Left ventricle myocardium inferior (tissue), 1 donor: ENCODE measurements around the gene SELENOM. TPM values are rescaled to one million over a fixed set of nuclear protein-coding genes. Genes with fewer than 3 reads are reported as not detected.
A peak's percentile ranks its signal among the peaks of the same experiment; 100 is the strongest.

ENCODE experiments used
- DNase-seq: peaks from one replicate; pipeline ENCODE4 v3.0.0-alpha.2; 2020
- H3K27ac ChIP-seq: fragments of 200-600 bp; replicated peaks from 2 replicates; pipeline ENCODE4 v1.8.0; 2021
- H3K27me3 ChIP-seq: fragments of 200-600 bp; 2 replicates; pipeline ENCODE4 v1.8.0; 2021; ENCODE audit warnings: low read depth
- H3K36me3 ChIP-seq: fragments of 200-600 bp; 2 replicates; pipeline ENCODE4 v1.8.0; 2021
- H3K4me1 ChIP-seq: fragments of 200-600 bp; 2 replicates; pipeline ENCODE4 v1.8.0; 2021
- H3K4me3 ChIP-seq: fragments of 200-600 bp; 2 replicates; pipeline ENCODE4 v1.8.0; 2021; ENCODE audit warnings: mild to moderate bottlenecking, moderate library complexity
- H3K9me3 ChIP-seq: fragments of 200-600 bp; replicated peaks from 2 replicates; pipeline ENCODE4 v1.8.0; 2021
- CTCF ChIP-seq: fragments of 200-600 bp; IDR thresholded peaks from 2 replicates; pipeline ENCODE4 v1.8.0; 2021; ENCODE audit warnings: antibody characterized with exemption, mild to moderate bottlenecking, borderline replicate concordance
- intact Hi-C: fragments of 100-400 bp; cut with micrococcal nuclease; formaldehyde crosslinking; loops from one replicate; pipeline ENCODE4 v1.11.0; 2022
- total RNA-seq: library from RNA; stranded (reverse); fragmentation: NEBNext Ultra II Directional; extraction: Animal tissue kit (Norgen Biotek cat#: 25700); gene quantifications from one replicate; pipeline ENCODE4 v1.2.1, GENCODE V29; 2021
- donor health status: DM: no; HTN: yes; CAD: no; lungs with severe emphysema.

Gene SELENOM
- total RNA-seq, 1 donor from 2014 or later = 51.5 TPM

- H3K9me3 ChIP-seq = no peaks in the 10 kb centered on the region
- TF ChIP-seq CTCF = no peak
- intact Hi-C loops = loop anchor here (5.0 kb wide), 1 partner anchor 140 kb away; no protein-coding TSS in a partner anchor
- peaks cover 87% of the 10 kb centered on the region for H3K4me1 ChIP-seq
- peak overlapping the region; percentile 95 for H3K27ac ChIP-seq
- peaks cover 58% of the 10 kb centered on the region for H3K36me3 ChIP-seq
- H3K4me3 ChIP-seq = peak overlapping the region; percentile 89
- no peak for DNase-seq
- no peaks in the 10 kb centered on the region for H3K27me3 ChIP-seq
Observed at GRCh38 chr22:31086703-31087330, 20.6 kb downstream of the SELENOM start.

DNA sequence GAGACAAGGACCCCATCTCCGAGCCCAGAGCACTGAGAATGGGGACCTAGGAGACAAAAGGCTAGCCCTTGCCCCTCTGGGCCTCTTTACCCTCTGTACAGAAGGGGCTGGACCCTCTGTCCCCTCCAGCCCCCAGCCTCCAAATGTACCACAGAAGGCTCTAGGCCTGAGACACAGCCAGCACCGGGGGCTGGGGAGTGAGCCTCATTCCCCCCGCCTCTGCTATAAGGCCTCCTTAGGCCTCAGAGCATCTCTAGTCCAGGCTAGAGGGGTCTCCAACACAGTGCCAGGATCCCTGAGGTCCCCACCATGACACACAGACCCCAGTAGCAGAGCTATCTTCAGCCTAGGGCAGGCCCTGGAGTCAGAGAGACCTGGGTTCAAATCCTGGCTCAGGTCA lies 21.4 kb downstream of the SELENOM start:
- Histone ChIP-seq H3K9me3 (no peaks in the 10 kb centered on the region), H3K4me3 (peak overlapping the region; percentile 89), H3K36me3 (peaks cover 49% of the 10 kb centered on the region), H3K27me3 (no peaks in the 10 kb centered on the region), H3K4me1 (peaks cover 87% of the 10 kb centered on the region), H3K27ac (peak overlapping the region; percentile 95)
- intact Hi-C loops = loop anchor here (5.0 kb wide), 1 partner anchor 139 kb away; no protein-coding TSS in a partner anchor
- DNase-seq = no peak
- no peak for TF ChIP-seq CTCF

- no peak for TF ChIP-seq CTCF
- Histone ChIP-seq H3K4me3 (peak overlapping the region; percentile 89), H3K27ac (peak overlapping the region; percentile 95), H3K9me3 (no peaks in the 10 kb centered on the region), H3K4me1 (peaks cover 91% of the 10 kb centered on the region), H3K36me3 (peaks cover 44% of the 10 kb centered on the region), H3K27me3 (no peaks in the 10 kb centered on the region)
- intact Hi-C loops = loop anchor here (5.0 kb wide), 1 partner anchor 138 kb away; no protein-coding TSS in a partner anchor
- DNase-seq = peak; percentile 50
Observed at GRCh38 chr22:31085493-31085824, 21.9 kb downstream of the SELENOM start.

DNA sequence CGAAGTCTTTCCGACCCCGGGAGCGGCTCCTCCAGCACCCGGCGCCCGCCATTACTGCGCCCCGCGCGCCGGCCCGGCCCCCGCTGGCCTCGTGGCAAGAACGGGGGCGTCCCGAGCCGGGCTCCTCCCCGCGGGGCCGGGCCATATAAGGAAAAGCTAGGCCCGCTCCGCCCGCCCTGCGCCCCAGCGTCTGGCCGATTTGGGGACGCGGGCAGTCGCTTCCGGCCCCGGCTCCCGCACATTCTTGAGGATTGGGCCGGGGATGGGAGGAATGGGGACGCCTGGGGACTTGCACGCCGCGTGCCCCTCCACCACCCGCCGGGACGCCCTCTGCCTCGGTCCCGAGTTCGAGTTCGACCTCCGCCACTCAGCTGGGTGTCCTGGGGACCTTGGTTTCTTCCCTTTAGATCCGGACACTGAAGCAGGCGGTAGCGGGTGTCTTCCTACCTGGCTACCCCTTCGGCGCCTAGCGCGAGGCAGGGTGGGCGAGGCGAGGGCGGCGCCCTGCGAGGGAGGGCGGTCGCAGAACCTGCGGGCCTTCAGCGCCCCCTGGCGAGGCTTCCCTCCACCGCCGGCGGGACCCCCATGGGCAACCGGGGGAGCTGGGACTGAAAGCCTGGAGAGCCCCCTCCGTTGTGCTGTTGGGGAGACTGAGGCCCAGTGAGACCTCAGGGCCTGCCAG lies 22.4 kb downstream of the SELENOM start:
- Histone ChIP-seq H3K4me3 (peak overlapping the region; percentile 89), H3K9me3 (no peaks in the 10 kb centered on the region), H3K27me3 (no peaks in the 10 kb centered on the region), H3K4me1 (peaks cover 94% of the 10 kb centered on the region), H3K36me3 (peaks cover 39% of the 10 kb centered on the region), H3K27ac (peak overlapping the region; percentile 95)
- peak; percentile 90 for DNase-seq
- intact Hi-C loops = loop anchor here (5.0 kb wide), 3 partner anchors 38 to 138 kb away; no protein-coding TSS in a partner anchor
- peak; percentile 91 for TF ChIP-seq CTCF

GRCh38 chr22:31083923-31084810 lies 23.2 kb downstream of the SELENOM start:
- TF ChIP-seq CTCF = no peak
- intact Hi-C loops = loop anchor here (5.0 kb wide), 2 partner anchors 37 to 112 kb away; no protein-coding TSS in a partner anchor
- H3K27ac ChIP-seq = peak overlapping the region; percentile 95
- peak overlapping the region; percentile 89 for H3K4me3 ChIP-seq
- peaks cover 86% of the 10 kb centered on the region for H3K4me1 ChIP-seq
- no peaks in the 10 kb centered on the region for H3K27me3 ChIP-seq
- DNase-seq = no peak
- no peaks in the 10 kb centered on the region for H3K9me3 ChIP-seq
- peaks cover 31% of the 10 kb centered on the region for H3K36me3 ChIP-seq
